Testis (tissue), 2 donors: Measurements from ENCODE around the gene B3GALNT2.

Source experiments
- POLR2A ChIP-seq: fragments of 450-650 bp; IDR thresholded peaks from one replicate; pipeline ENCODE4 v1.6.1; 2017; ENCODE audit warnings: antibody characterized with exemption, mild to moderate bottlenecking, moderate library complexity
- TF ChIP-seq, protein P1 (sequence below), 3 experiments: fragments of 450-650 bp in 2 of 3; fragments of 200-600 bp in 1 of 3; sonication (generic) in 1 of 3; IDR thresholded peaks; one replicate each; pipeline ENCODE4 v1.5.1; 2016 to 2019; ENCODE audit warnings: antibody characterized with exemption in 3 of 3, mild to moderate bottlenecking in 2 of 3, moderate library complexity in 1 of 3

GRCh38 chr1:235465066-235465465 lies 39.2 kb downstream of the B3GALNT2 start:
- TF ChIP-seq, protein P1, sequence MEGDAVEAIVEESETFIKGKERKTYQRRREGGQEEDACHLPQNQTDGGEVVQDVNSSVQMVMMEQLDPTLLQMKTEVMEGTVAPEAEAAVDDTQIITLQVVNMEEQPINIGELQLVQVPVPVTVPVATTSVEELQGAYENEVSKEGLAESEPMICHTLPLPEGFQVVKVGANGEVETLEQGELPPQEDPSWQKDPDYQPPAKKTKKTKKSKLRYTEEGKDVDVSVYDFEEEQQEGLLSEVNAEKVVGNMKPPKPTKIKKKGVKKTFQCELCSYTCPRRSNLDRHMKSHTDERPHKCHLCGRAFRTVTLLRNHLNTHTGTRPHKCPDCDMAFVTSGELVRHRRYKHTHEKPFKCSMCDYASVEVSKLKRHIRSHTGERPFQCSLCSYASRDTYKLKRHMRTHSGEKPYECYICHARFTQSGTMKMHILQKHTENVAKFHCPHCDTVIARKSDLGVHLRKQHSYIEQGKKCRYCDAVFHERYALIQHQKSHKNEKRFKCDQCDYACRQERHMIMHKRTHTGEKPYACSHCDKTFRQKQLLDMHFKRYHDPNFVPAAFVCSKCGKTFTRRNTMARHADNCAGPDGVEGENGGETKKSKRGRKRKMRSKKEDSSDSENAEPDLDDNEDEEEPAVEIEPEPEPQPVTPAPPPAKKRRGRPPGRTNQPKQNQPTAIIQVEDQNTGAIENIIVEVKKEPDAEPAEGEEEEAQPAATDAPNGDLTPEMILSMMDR (IDR thresholded peaks at IDR 0.05) = no peak
- no peak for TF ChIP-seq POLR2A
